GM18508 (cell line): Measurements from ENCODE around the gene TENM4.

Experiments used
- ATAC-seq: cut with Tn5 transposase; IDR thresholded peaks from one replicate; pipeline ENCODE4 v1.9.1; 2021; ENCODE audit warnings: moderate number of reproducible peaks; ENCODE audit not compliant: insufficient read depth, unreplicated experiment

Gene TENM4

DNA sequence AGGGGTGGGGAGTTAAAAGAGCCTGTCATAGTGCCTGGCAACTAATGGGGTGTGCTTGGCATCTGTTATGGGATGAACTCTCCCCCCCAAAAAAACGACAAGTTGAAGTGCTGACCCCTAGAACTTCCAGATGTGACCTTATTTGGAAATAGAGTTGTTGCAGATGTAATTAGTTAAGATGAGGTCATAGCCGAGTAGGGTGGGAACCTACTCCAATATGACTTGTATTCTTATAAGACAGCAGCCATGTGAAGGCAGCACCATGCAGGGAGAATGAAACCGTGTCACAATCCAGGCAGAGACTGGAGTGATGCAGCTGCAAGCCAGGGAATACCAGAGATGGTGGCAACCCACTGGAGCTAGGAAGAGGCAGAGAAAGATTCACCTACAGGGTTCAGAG, 394.5 kb downstream of the TENM4 start:
- ATAC-seq = no peak

DNA sequence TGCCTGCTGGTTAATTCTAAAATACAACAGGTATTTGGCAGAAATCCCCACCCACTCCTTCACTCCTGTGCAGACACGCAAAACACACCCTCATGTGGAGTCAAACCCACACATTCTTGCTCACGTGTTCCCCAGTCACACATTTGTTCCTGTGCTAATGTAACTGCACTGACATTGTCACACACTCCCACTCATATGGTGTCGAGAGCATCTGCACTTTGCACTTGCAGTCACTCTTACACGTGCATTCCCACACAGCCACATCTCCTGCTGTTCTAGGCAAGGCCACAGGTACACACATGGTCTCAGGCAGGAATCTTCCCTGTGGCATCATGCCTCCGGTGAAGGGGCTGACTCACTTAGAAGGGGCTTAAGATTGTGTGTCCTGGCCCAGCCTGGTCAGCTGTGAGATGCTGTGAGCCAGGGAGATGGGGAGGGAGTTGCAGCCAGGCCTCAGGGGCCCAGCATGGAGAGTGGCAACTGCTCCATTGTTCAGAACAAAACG, 395.0 kb downstream of the TENM4 start:
- ATAC-seq = no peak

DNA sequence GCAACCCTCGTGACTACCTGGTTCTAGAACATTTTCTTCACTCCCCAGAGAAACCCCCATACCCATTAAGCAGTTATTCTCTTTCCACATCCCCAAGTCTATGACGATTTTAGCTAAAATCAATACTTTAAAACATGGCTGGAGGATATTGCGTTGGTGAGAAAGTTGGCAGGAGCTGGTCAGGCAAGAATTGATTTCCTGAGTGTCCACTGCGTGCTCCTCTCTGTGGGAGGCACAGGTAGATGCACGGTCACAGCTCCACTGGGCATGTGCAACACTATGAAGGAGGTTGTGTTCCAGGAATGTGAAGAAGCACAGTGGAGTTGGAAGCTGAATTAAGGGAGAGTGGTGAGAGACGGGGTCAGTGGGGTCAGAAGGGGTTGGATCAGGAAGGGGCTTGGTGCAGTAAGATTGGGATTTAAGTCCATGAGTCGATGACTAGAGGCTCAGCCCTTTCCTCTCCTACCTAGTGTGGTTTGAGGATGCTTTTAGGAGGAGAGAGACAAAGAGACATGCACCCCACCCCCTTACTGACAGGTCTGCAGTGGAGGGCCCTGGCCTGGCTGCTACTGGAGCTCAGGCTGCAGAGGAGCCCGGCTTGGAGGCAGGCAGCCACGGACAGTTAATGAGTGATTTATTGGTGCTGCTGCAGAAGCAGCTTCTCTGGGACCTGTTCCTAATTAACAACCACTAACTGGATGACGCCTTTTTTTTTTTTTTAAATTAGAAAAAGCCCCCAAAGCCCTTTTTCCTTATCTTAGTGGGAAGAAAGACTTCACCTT, 395.6 kb downstream of the TENM4 start:
- ATAC-seq = no peak

DNA sequence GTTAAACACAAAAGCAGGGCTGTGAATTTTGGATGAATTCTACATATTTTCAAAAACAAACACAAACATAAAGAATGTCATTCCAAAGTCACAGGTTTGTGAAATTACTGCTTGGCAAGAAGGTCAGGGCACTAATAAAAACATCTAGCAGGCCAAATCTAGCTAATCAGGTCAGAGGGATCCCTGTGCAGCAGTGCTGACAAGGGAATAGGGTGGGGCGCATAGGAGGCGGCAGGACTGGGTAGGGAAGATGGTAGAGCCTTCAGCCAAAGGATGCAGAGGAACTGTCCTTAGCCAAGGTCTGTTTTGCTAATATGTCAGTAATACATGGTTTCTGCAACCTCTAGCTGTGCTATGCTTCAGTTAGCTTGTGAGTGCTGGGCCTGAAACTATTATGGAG, 396.6 kb downstream of the TENM4 start:
- no peak for ATAC-seq

DNA sequence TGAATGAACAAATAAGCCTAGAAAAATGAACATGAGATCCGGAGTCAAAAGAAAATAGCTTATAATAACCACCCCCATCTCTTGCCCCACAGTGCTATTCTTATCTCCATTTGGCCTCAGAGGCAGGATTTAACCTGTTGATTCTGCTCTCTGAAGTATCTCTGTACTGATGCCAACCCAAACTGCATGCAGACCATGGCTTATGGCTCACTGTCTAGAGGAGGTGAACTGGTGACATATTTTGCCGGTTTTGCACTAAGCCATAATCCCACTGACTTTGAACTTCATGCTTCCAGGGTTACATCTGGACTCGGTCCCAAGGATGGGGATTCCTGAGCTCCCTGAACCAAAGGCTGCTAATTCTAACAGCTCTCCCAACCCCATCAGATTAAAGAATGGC, 397.1 kb downstream of the TENM4 start:
- no peak for ATAC-seq

DNA sequence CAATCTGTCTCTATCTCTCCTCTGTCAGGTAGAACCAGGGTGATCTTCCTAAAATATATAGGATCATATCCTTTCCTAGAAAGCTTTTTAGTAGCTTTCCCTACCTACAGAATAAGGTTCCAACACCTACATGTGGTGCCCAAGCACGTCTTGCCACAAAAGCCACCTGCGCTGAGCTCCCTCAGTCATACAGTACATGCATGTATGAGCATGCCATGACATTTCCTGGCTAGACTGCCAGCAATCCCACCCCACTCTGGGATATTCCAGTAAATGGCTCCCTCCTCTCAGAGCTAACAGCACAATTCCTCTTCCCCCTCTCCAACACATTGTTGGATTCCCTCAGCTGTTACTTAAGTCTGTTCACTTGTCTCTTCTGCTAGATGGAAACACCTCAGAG, 398.0 kb downstream of the TENM4 start:
- ATAC-seq = no peak

DNA sequence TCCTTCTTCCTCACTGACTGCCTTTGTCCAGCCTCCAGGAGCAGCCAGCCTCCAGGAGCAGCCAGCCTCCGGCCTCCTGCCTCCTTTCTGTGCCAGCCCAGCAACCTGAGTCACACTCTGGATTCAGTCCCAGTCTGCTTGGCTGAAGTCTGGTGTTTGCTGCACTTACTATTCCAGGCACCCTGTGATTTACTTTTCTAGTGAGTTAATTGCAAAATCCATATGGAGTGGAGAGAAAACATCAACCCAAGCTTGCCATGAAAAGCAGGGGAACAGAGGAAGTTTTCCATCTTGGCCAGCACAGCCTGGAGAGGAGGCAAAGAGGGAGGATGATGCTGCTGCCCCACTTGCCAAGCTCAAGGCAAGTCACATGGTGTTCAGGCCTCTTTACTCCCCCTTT, 400.5 kb downstream of the TENM4 start:
- no peak for ATAC-seq

DNA sequence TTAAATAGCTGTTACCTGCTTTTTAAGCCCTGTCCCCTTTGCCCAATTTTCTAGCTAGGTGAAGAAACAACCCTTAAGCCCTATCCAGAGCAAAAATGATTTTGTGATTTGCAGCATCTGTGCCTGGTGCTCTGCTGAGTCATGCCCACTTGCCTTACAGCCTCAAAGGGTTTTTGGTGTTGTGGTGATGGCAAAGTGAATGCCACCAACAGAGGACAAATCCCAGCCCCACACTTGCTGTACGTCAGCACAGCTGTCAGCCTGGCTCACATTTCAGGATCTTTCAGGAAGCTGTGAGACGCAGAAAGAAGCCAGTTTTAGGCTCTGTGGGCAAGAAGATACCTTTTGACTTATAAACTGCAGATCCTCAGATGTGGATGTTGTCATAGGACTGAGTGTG, 401.7 kb downstream of the TENM4 start:
- ATAC-seq = no peak

DNA sequence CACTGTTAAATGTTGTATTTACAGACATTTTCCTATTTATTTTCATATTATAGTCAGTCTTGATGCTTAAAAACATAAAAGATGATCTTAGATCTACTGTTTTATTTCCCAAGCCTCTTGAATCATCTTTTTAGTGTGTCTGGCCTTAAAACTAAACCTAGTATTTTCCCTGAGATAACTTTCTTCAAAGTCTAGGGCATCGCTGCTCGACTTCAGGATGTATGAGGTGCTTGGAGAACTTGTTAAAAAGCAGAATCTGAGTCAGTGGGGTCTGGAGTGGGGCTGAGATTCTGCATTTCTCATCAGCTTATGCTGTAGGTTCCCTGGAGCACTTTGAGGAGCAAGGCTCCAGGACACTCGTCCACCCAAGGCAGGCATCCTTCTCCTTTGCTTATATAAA, 404.9 kb downstream of the TENM4 start:
- ATAC-seq = no peak

DNA sequence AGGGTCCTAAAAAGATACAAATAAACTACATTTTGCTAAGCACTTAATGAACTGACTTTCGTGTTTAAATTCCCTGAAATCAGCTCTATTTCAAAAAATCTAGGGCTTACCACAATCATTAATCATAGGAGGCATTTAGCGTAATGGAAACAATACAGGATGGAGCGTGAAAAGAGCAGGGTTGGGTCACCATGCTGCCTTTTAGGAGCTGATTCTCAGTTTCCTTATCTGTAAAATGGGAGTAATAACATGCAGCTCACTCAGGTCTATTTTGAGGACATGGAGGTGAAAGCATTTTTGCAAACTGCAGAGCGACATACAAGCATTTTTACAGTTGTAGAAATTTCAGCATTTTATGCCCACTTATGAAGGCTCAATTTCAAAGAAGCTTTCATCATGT, 407.0 kb downstream of the TENM4 start:
- no peak for ATAC-seq

DNA sequence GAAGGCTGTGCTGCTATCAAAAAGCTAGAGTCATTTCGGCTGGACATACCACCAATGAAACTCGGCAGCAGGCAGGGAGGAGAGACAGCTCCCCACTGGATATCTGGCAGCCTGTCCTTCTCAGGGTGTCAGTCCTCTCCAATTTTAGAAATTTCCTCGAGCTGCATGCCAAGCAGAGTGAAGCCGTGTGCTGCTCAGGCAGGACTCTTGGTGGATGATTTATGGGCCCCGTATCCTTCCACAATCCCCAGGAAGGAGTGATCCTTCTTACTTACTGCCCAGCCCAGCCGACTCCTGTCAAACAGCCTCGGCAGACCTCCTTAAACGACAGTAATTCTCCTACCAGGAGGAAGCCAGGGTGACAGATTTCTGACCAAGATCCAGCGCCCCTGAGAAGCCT, 410.4 kb downstream of the TENM4 start:
- ATAC-seq = no peak

DNA sequence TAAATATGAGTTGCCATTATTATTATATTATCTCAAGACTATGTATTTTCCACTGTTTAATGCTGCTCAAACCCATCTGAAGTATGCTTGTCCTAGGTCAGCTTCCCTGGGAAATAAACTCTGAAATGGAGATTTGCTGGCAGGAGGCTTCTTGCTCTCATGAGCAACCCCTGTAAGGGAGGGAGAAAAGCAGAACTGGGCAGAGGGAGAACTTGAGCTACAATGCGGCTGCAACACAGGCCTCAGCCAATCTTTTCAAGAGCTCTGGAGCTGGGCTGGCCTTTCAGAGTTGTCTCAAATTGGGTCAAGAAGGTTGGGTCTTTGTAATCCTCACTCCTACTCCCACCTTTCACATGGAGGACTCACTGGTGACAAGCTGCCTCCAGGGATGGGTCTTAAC, 412.6 kb downstream of the TENM4 start:
- ATAC-seq = no peak

DNA sequence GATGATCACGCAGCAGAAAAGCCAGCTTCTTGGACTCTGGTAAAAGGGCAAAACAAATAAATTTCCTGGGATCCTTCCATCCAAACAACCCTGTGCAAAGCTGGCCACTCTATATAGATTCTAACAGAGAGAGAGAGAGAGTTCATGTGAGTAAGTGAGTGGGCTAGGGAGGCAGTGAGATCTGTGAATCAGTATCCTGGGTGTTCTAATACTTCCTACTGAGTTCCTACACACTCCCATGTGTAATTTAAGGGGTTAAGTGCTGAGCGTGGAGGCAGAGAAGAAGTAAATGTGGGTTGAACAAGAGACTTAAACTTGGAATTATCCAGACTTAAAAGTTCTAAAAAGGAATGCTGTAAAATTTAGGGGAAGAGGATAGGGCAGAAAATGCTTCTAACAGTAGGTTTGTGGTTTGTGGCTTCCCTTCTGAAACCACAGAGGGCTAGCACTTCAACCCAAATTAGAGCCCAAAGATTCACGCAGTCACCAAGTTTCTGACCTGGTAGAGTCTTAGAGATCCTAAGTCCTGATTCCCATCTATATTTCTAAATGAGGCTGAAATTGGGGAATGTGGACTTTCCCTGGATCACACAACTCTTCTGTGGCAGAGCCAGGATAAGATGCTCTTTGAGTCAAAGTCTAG, 413.9 kb downstream of the TENM4 start:
- ATAC-seq = no peak

DNA sequence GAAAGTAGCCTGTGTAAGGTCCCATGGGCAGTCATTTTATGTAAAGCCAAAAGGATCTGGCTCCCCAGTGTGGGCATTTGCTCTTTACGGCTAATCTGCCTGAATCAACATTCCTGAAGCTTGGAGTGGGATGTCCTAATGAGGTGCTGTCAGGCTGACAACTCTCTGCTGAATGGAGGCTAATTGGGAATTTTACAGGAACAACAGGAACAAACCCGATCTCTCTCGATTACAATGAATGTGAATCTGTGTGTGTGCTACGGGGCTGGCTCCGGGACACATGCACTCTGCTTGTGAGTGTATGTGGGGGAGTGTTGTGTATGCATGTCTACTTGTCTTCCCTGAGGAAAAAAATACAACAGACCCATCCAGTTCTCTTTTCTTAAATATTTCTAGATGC, 415.2 kb downstream of the TENM4 start:
- no peak for ATAC-seq

DNA sequence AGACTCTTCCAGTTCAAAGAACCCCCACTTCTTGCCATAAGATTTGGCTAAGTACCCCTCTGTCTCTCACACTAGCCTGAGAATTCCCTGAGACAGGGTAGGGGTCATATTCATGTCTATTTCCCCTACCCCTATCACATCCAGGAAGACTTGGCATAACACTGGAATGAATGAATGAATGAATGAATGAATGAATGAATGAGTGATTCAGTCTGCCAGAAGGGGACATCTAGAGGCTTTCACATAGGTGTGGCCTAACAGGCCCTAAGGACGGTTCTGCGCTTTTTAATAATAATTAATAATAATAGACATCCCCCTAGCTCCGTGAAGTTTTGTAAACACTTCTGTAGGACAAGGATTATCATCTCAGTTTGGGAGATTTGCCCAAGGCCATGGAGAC, 415.7 kb downstream of the TENM4 start:
- ATAC-seq = no peak

DNA sequence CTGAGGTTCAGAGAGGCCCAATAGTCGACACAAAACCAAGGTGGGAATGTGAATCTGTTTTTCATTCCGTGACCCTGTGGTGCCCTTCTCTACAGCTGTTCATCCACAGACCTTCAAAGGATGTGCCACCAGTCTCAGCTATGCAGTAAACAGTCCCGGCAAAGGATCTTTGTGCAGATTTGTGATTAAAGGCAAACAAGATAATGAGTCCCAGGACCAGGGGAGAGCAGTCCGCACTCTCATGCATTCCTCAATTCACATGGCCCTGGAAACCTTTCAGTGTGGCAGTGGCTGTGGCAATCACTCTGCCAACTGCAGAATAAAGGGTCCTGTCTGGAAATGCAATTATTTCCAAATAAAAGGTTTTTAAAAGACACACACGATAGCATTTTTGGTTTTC, 418.6 kb downstream of the TENM4 start:
- no peak for ATAC-seq

DNA sequence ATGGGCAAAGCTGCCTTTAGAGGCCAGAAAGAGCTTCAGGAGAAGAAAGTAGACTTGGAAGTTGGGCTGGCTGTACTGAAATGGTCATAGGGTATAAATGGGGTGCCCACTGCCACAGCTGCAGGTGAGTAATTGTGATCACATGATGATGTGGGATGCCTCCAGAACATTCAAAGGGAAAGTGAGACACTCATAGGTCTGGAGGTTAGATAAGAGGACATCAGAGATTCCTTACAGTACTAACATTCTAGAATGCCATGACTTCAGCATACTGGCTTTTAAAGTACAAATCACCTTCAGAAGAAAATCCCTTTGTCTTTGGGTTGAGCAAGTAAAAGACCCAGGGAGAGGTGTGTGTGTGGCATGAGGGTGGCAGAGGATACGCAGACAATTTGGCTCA, 419.2 kb downstream of the TENM4 start:
- ATAC-seq = no peak

DNA sequence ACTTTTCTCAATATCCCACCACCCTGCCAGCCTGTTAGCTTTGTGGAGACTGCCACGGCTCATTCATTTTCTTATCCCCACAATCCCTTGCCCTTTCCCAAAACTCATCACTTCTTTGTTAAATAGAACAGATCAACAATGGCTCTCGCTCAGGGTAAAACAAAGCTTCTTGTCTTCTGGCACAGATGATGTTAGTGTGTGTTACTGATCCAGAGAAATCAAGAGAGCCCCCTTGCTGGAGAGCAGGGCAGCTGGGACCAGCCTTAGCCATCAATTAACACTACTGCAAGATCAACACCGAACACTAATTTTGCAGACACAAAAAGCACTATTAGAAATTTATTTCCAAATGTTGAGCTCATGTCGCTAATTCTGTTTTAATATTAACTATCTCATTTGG, 420.9 kb downstream of the TENM4 start:
- ATAC-seq = no peak

DNA sequence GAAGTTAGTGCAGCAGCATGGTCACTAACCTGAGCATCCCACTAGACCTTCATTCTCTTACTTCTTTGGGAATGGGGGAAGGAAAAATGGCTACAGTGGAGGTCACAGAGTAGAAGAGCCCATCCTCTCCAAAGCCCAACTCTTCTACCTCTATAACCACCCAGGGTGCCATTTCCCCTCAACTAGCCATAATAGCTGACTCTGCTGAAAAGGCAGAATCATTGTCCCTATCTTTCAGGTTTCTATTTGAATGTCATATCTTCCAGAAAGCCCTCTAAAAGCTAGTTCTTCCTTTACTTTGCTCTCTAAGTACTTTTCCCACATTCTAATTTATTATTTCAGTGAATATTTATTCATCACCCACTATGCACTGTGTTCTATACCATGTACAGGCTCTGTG, 421.6 kb downstream of the TENM4 start:
- ATAC-seq = no peak

DNA sequence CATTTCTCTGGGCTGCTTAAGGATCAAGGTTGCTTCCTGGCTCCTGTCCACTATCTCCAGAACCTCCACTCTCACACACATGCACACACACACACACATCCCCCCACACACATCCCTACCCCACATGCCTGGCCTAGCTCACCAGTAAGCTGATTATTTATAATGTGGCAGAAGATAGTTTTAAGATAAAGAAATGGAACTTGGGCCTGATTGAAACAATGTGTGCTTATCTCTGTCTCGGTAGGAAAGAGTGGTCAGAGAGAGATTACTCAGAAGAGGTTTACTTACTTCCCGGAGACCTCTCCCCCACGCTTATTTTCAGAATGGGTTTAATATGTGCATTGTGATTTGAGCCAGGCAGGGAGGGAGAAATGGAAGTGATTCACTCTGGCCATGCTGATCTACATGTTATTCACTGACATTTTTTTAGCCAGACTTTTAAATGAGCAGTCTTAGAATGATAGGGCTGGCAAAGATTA, 422.4 kb downstream of the TENM4 start:
- no peak for ATAC-seq

DNA sequence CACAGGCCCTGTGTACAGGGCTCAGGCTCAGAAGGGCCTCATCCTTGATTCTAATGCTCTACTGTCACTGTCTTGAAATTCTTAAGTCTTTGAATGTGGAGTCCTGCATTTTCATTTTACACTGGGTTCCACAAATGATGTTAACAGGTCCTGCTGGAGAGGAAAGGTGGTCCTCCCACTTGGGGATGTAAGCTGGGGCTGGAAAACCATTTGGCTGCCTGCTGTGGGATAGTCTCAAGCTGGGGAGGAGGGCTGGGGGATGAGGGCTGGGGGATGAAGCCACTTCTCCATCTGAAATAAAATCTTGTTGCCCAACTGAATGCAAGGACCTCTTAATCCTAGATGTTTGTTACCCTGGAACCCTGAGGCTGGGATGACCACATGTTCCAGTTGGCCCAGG, 423.0 kb downstream of the TENM4 start:
- no peak for ATAC-seq

DNA sequence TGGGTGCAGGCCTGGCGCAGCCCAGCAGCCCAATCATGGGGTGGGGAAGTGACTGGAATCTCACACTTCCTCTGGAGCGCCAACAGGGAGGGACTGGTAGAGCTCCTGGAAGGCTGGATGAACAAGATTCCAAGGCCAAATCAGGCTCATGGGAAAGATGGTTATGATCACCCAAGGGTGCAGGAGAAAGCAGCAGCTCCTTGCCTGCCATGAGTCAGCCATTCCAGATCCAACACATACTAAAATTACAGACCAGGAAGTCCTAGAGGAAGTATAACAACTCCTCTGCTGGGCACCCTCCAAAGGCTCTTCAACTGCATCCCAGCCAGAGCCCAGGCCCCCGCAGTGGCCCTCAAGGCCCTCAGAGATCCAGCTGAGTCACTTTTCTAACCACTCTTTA, 427.3 kb downstream of the TENM4 start:
- ATAC-seq = no peak
